Hematopoietic multipotent progenitor cell treated with erythropoietin and hydrocortisone succinate and interleukin-3 and kit ligand, for 4 days (in vitro differentiated cells): ENCODE measurements around the gene UNC79.

Experiments
- DNase-seq: peaks from one replicate; pipeline ENCODE4 v3.0.0-alpha.2; 2015

Gene UNC79

DNA sequence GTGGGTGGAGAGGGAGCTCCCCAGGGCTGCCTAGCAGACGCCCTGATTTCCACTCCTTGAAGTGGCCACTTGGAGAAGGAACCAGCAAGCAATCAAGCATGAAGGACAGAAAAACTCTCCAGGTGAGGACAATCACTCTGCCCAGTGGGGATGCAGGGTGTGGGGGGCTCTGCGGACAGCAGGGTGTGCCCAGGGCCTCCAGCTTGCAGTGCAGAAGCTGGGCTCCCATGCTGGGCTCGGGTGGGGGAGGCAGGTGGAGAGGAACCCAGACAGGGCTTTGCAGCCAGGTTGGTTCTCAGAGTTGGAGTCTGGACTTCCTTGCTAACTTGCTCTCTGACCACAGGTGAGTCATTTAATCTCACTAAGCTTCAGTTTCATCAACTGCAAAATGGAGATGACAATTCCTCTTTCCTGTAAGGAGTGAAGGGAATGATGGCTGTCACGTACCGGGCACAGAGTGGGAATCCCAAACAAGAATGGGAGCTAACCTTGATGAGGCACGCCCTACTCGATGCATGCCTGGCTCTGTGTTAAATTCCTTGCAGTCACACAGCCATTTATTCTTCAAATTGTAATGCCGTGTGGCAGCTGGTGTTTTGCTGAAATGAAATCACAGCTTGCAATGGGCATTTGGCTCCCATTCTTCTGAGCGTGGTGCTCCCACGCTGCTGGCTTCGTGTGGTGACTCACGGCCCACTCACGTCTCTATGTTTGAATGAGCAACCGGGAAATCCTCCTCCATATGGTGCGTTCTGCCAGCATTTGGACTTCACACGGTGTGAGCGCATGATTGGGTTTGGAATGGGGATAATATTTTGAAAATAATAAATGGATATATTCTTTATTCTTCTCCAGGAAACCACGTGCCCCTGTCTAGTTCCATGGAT lies 282.3 kb downstream of the UNC79 start:
- DNase-seq = no peak

GRCh38 chr14:93713726-93714405 lies 283.1 kb downstream of the UNC79 start:
- no peak for DNase-seq

DNA sequence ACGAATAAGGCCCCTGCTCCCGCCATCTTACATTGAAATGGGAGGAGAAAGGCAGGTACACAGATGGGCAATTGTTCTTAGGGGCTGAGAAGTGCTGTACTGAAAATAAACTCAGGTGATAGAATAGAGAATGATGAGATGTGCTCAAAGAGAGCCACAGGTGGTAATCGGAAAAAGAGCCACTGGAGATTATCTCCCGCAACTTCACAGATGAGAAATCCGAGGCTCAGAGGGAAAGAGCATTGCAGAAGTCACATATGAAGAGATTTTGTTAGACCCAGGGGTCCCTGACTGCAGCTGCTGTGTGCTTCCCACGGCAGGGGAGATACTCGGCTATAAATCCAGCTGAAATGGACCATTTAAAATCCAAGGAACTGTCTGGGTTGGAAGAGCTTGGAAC lies 283.9 kb downstream of the UNC79 start:
- DNase-seq = no peak

DNA sequence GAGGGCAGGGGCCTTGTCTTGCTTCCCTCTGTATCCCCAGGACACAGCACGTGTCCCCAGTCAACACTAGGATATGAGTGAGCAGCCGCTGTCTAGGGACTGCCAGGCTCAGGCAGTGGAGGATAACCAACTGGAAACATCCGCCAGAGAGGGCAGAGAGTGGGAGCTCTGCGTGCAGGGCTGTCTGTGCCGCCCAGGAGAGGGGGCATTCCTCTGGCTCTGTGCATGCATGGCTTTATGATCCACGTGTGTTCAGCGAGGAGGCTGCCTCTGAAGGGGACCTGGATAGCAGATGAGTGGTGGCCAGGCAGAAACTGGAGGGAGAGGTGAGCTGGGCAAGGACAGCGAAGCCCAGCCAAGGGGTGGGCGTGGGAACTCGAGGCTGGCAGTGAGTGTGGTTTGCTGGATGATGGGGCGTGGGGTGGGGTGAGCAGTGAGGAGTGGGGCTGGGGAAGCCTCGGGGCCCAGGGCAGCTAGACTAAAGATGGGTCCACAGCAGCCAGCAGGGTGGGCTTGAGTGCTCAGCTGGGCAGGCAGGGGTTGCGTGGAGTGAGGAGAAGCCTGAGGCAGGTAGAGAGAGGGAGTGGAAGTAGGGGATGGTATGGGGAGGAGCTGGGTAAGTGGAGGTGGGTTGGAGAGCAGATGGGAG lies 284.7 kb downstream of the UNC79 start:
- DNase-seq = no peak

DNA sequence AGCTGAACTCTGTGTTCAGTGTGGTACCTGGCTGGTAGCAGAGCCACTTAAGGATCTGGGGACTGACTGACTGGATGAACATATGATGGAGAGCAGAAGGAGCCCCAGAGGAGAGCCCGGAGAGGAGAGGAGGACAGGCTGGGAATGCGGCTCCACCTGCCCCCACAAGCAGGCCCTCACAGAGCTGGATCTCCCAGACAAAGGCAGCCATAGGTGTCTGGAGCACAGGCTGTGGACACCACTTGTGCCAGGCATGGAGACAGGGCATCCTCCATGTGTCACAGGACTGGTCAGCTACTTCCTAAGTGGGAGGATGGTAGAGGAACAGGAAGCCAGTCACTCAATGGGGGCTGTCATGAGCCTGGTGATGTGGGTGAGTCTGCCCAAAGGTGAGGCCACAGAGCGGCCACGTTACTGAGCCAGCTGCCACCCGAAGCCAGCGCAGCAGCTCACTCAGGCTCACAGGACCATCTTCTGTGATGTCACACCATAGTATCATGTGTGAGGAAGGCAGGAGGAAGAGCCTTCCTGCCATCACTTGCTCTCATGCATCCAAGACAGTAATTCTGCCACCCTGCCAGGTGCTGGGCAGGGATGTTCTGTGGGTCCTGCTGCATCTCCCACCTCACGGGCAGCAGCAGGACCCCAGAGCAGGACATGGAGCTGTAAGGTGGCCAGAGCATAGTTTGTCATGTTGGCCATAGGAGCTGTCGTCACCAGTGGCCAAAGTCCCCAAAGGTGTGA lies 285.4 kb downstream of the UNC79 start:
- no peak for DNase-seq

- DNase-seq = no peak
Observed at GRCh38 chr14:93716746-93717667, 286.3 kb downstream of the UNC79 start.

DNA sequence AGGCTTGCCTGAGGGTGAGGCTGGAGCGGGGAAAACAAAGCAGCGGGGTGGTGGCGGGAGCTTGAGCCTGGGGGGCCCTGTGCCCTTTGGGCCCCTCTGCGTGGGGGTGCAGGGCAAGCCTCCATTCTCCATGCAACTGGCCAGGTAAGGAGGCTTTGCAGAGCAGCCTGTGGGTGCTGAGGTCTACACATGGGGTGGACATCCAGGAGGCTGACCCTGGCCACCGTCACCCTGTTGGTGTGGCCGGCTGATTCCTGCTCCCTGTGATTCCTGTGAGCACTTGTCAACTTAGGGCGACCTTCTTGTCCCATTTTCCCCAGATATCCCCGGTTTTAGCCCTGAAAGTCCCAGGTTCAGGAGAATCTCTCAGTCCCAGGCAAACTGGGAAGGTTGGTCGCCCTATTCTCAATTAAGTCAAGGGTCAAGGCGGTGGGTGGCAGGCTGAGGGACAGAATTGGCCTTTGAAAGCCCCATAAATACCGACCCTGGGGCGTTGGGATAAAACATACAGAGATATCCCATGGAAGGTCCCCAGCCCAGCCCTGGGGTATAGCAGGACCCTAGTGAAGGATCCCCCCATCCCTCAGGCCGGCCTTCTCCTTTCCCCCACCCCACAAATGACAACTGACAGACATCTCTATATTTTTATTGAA lies 287.1 kb downstream of the UNC79 start:
- DNase-seq = no peak

GRCh38 chr14:93719256-93719655 lies 288.5 kb downstream of the UNC79 start:
- DNase-seq = no peak

DNA sequence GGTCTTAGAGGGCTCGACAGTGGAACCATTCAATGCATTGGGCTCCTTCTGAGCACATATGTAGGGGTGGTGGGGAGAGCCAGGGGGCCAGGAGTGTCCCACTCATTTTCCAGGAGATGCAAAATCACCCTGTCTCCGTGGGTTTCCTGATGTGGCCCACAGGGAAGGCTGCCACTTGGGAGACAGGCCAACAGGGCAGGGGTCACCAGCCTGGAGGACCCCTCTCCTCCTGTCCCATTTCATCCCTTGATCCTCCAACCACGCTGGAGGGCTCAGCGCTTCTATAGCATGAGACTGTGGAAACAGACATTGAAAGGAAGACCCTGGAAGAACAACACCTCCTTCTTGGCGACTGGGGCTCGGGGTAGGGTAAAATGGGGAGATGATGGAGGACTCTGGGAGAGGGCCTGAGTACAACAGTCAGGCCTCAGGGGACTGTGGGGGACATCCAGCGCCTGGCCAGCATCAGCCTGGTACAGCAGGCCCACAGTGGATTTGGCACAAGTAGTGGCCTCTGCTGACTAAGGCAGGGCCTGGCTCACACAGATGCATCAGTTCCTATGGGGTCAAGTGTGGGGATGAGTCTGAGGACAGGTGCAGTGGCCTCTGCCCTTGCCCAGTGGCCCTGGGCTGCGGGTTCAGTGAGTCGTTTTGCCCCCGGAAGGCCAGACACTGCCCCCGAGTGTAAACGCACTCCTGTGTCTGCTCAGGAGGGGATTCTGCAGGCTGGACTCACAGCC lies 289.5 kb downstream of the UNC79 start:
- no peak for DNase-seq

DNA sequence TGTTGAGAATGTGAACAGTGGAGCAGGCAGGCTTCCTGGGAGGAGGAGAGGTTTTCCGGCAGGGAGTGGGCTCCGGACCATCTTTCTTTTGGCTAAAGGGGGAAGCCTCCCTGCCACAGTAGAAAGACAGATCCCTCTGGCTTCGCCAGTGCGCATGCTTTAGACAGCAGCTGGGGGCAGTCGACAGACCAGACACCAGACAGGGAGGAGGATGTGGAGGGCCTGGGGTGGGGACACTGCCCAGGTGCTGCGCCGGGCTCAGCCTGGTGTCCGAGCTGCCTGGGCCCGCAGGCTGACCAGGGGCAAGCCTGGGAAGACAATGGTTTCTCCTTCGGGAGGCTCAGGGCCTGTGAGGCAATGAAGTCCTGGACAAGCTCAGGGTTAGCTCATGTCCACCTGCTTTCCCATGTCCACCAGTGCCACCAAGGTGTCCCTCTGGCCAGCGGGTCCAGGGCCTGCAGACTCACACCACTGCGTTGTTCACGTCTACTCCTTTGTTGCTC lies 290.3 kb downstream of the UNC79 start:
- DNase-seq = no peak

DNA sequence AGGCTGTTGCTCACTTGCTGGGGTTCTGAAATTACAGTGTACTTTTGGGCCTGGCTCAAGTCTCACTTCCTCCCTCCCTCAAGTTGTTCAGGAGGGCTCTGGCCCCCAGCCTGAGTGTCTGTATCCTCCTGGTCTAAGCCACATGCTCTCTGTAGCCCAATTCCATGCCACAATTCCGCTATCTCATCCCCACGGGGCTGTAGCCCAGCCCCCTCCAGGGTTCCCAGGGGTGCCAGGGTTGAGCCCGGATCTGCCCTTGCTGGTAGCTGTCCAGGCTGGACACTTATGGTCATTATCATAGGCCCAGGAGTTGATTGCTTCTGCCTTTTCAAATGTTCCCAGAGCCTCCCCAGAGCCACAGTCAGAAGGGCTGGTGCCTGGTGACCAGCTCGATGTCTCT lies 292.3 kb downstream of the UNC79 start:
- DNase-seq = no peak

GRCh38 chr14:93725002-93725582 lies 294.4 kb downstream of the UNC79 start:
- no peak for DNase-seq

DNA sequence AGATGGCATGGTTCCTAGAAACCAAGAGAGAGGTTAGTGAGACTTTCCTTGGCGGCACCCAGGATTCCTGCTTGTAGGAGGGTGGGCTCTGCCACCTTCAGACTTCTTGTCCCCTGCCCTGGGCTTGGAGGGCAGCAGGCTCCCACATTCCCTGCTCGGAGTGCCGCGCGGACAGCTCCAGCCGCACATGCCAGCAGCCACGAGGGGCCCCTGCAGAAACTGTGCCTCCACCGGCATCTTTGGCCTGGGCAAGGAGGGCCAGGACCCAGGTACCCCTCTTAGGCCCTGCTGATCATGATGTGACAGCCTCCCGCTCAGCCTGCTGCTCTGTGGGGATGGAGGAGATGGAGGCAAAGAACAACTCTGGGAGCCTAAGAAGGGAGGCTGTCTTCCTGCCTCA lies 295.3 kb downstream of the UNC79 start:
- DNase-seq = no peak

GRCh38 chr14:93727039-93727740 lies 296.5 kb downstream of the UNC79 start:
- no peak for DNase-seq

GRCh38 chr14:93727917-93728650 lies 297.3 kb downstream of the UNC79 start:
- no peak for DNase-seq

DNA sequence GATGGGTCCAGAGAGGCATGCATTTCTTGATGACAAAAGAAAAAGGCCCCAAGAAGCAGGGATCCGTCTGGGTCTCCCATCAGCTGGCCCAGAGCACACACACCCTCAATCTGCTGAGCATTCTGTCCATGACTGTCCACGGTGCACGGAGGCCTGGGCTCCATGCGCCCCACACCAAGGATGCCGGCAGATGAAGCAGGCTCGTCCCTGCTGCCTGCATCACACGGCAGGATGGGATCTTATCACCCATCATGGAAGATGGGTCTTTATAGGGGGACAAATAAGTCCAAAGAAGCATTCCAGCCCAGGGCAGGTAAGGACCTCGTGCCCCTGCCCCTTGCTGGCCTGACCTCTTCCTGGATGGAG lies 297.9 kb downstream of the UNC79 start:
- no peak for DNase-seq

DNA sequence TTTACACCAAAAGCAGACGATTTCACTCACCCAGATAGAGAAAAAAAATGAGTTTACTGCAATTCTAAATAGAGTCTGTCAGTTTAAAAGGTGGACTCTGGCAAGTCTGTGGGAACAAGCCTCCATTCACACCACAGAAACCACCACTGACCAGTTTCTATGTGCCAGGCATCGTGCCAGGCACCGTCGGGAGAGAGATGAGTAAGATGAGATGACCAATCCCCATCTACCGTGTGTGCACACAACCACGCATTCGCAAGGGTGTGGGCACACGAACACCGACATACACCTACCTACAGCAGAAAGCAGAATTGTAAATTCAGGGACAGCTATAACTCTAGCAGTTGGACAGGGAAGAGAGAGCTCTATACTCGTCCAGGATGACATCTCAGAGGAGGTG lies 299.3 kb downstream of the UNC79 start:
- no peak for DNase-seq

DNA sequence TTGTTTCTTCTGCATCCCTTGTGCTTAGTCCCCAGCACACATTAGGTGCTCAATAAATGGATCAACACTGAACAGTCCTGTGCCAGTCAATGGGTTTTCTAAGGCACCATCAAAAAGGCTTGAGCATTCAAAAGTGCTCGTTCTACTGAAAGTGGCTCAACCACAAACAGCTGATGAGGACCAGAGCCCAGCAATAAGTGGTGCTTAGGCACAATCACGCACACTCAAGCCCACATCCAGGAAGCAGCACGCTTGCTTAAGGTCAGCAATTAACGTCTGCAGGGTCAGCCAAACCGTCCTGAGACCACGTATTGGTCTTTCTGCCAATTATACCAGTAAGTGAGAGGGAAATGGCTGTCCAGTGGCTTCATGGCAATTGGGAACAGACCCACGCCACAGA lies 301.0 kb downstream of the UNC79 start:
- no peak for DNase-seq

DNA sequence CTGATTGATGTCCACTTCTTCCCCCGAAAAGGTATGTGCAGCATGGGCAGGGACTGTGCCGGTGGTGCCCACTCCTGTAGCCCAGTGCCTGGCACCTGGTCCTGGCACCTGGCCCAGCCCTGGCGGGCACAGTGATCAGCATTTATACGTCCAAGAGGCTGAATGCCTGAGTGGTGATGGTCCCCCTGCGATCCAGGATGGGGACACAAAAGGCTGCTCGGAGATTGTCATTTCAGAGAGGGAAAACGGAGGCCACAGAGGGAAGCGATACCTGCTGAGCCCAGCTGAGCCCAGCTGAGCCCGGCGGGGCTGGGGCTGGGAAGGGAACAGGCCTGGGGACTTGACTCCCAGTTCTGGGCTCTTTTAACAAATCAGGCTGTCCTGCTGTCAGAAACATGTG lies 301.8 kb downstream of the UNC79 start:
- no peak for DNase-seq
